Measurements from ENCODE around the gene RHOV.

RHOV gene

DNA sequence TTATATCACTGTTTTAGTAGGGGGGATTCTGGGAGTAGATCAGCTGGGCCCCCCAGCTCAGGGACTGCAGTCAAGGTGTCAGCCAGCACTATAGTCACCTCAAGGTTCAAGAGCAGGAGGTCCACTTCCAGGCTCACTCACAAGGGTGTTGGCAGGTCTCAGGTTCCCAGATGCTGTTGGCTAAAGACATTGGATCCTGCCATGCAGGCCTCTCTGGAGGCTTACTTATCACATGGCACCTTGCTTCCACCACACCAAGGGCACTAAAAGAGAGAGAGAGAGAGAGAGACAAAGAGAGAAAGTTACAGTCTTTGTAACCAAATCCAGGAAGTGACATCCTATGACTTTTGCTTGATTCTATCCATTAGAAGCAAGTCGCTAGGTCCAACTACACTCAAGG, 38.0 kb downstream of the RHOV start:
- no peak for TF ChIP-seq CTCF (IDR thresholded peaks at IDR 0.05; ENCODE audit: low read depth, low read length, missing control alignments)
- DNase-seq (ENCODE audit: low read depth), result no peak
- no peak overlapping the region for H3K4me3 ChIP-seq (ENCODE audit: low read depth, low read length)

- no peak overlapping the region for H3K4me3 ChIP-seq (ENCODE audit: low read depth, low read length)
- no peak for DNase-seq (ENCODE audit: low read depth)
- no peak for TF ChIP-seq CTCF (IDR thresholded peaks at IDR 0.05; ENCODE audit: low read depth, low read length, missing control alignments)
These were observed 41.1 kb downstream of the RHOV start for GRCh38 chr15:40832903-40833302.

DNA sequence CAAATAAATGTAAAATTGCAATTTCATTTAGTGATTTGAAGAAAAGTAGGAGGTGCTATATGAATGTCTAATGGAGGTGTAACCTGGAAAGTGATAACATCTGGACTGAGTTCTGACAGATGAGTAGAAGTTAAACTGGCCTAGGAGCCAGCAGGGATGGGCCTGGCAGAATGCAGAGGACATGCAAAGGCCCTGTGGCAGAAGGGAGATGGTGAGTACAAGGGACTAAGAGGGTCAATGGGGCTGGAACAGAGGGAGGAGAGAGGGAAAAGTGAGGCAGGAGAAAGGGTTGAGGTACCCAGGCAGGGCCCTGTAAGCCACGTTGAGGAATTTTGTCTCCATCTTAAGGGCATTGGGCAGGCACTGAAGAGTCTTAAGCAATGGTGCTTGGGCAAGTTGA, 42.2 kb downstream of the RHOV start:
- TF ChIP-seq CTCF (IDR thresholded peaks at IDR 0.05; ENCODE audit: low read depth, low read length, missing control alignments), result no peak
- DNase-seq (ENCODE audit: low read depth), result no peak
- no peak overlapping the region for H3K4me3 ChIP-seq (ENCODE audit: low read depth, low read length)

GRCh38 chr15:40830884-40831283, 43.1 kb downstream of the RHOV start:
- DNase-seq (ENCODE audit: low read depth), result no peak
- H3K4me3 ChIP-seq (ENCODE audit: low read depth, low read length), result no peak overlapping the region
- no peak for TF ChIP-seq CTCF (IDR thresholded peaks at IDR 0.05; ENCODE audit: low read depth, low read length, missing control alignments)

DNA sequence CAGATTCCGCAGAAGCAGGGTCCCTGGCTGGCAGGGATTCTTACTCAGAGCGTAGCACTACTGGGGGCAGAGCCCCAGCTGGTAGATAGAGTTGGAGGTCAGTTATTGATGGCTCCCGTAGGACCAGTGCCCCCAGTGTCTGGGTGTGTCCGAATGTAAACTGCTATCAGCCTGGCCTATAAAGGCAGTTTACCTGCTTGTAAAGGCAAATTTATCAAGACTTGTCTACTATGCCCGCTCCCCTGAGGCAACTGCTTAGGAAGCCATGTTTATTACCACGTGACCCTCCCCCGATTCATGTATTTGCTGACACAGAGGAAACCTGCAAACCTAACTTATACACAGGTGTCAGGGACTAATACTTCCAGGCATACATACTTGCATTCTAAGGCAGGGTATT, 44.9 kb downstream of the RHOV start:
- TF ChIP-seq CTCF (IDR thresholded peaks at IDR 0.05; ENCODE audit: low read depth, low read length, missing control alignments), result no peak
- DNase-seq (ENCODE audit: low read depth), result no peak
- H3K4me3 ChIP-seq (ENCODE audit: low read depth, low read length), result no peak overlapping the region

GRCh38 chr15:40828447-40829036, 45.5 kb downstream of the RHOV start, which contains the start of gene PPP1R14D:
PPP1R14D (minus strand) TSS chr15:40828708; CDS start chr15:40828641, 67 bp downstream.
- H3K4me3 ChIP-seq (ENCODE audit: low read depth, low read length), result no peak within 1 kb of the TSS
- no peak for DNase-seq (ENCODE audit: low read depth)
- TF ChIP-seq CTCF (IDR thresholded peaks at IDR 0.05; ENCODE audit: low read depth, low read length, missing control alignments), result no peak

DNA sequence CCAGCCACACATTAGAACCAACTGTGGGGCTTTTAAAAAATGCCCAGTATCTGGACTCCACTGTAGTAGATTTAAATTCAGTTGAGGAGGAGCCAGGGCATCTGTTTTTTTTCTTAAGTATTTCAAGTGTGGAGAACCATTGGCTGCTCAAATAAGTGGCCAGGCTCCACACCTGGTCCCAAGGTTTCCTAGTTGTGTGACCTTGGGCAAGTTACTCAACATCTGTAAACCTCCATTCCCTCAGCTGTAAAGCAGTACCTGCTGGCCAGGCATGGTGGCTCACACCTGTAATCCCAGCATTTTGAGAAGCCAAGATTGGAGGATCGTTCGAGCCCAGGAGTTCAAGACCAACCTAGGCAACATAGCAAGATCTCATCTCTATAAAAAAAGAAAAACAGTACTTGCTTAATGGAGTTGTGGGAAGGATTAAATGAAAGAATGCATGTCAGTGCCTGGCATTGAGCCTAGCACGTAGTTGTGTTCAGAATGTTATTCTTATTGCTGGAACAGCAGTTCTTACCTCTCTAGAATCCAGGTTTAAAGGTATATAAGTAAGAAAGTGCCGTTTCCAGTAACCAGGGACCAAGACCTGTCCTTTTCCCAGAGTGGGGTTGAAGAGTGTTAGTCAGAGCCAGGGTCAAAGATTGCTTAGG, 47.5 kb downstream of the RHOV start:
- no peak overlapping the region for H3K4me3 ChIP-seq (ENCODE audit: low read depth, low read length)
- no peak for DNase-seq (ENCODE audit: low read depth)

More for the DNA sequence above, 47.5 kb downstream of the RHOV start:
- no peak for TF ChIP-seq CTCF (IDR thresholded peaks at IDR 0.05; ENCODE audit: low read depth, low read length, missing control alignments)
